ENCODE results near the gene SRP68. TPM values are rescaled to one million over a fixed set of nuclear protein-coding genes. Genes with fewer than 3 reads are reported as not detected.
A peak's percentile ranks its signal among the peaks of the same experiment; 100 is the strongest.
"Not testable (repeated sequence)": the region's sequence is repeated elsewhere in the genome, so short reads cannot be mapped to it uniquely, and the experiment has no call there.

Gene SRP68
- total RNA-seq, 1 donor from 2014 or later: 71.5 TPM

DNA sequence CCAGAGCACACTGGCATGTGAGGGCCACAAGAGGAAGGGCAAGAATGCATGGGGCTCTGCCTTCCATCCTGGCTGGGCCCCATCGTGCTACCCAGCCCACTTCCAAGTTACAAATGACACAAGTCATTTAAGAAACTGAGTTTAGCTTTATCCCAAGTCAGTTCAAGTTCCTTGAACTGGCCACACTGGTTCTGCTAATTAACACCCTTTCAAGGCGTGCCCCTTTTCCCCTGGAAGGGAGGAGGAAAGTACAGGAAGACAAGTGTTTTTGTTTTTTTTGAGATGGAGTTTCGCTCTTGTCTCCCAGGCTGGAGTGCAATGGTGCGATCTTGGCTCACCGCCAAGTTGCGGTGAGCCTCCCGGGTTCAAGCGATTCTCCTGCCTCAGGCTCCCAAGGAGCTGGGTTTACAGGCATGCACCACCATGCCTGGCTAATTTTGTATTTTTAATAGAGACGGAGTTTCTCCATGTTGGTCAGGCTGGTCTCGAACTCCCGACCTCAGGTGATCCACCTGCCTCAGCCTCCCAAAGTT, 27.8 kb downstream of the SRP68 start:
- ATAC-seq: peak; percentile 68

GRCh38 chr17:76042868-76043267, 29.4 kb downstream of the SRP68 start:
- ATAC-seq: not testable (repeated sequence)

DNA sequence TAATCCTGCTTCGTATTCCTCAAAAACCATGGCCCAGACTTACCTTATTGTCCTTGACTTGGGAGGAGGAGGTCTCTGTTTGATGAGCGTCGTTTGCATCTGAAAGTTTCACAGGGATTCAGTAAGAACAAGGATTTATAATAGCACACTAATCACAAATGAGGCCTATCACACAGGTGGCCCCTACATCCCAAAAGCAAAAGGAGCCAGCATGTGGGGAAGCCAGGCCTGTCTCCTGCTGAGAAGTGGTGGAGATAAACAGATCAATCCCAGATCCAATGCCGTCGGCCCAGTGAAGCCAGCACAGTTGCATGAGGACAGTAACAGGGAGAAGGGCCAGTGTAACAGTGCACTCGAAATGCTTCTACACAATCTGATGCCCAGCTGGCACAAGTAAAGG, 31.9 kb downstream of the SRP68 start:
- ATAC-seq: no peak

GRCh38 chr17:76039121-76039520, 33.2 kb downstream of the SRP68 start:
- no peak for ATAC-seq

- peak; percentile 29 for ATAC-seq
Measured at GRCh38 chr17:76038050-76038449, 34.3 kb downstream of the SRP68 start.

- no peak for ATAC-seq
Measured at GRCh38 chr17:76036497-76037261, 35.6 kb downstream of the SRP68 start.

GRCh38 chr17:76034428-76035350, 37.6 kb downstream of the SRP68 start:
- no peak for ATAC-seq

DNA sequence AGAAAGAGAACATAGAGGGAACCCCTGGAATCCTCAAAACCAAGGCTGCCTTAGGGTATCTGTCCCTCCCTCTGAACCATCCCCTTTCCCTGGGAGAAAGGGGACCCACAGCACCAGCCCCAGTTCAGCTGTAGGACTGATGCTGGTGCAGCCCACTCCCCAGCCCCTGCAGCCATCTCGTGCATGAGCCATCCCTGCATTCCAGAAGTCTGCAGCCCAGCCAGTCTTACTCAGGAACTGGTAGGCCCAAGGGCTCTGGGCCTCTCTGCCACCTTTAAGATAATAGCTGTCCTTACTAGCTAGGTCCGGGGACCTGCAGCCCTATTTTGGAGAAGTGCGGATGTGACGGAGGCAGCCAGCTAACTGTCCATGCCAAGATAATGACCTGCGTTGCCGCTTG, 39.2 kb downstream of the SRP68 start:
- no peak for ATAC-seq

DNA sequence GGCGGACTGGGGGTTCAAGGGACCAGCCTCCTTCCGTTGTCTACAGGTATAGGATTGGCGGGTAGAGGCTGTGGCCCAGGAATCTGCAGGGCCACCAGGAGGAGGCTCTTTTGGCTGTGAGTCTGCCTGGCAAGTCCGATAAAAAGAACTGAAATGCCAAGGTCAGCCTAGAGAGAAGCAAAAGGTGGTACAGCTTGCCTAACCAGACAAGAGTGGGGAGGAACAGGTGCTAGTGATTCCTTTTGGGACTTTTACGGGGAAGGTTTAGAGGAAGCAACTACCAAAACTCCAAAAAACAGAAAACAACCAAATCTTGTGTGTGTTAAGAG, 39.6 kb downstream of the SRP68 start:
- no peak for ATAC-seq

GRCh38 chr17:76032073-76032779, 40.1 kb downstream of the SRP68 start:
- ATAC-seq: no peak

GRCh38 chr17:76027159-76027839, 45.0 kb downstream of the SRP68 start, which contains the start of gene EVPL:
TSS of gene EVPL (minus strand) at chr17:76027306. CDS start at chr17:76027198, 108 bp downstream.
- ATAC-seq: peak; percentile 92

- ATAC-seq: peak; percentile 3
Measured at GRCh38 chr17:76026714-76027158, 45.6 kb downstream of the SRP68 start.

DNA sequence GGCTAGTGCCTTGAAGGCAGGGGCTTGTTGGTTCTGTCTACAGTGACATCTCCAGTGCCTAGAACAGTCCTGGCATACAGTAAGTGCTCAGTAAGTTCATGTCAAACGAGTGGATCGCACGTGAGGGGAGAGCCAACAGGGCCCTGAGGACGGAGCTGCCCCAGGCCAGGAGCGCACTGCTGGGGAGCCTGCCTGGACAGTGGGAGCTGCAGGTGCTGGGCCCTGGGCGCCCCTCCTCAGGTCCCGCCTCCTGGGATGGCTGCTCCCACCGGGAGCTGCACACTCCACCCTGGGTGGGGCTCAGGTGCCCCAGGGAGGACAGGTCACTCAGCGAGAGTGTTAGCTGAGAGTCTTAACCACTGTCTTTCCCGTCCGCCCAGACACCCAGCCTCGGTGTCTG, 47.0 kb downstream of the SRP68 start:
- peak; percentile 40 for ATAC-seq

GRCh38 chr17:76024353-76024752, 48.0 kb downstream of the SRP68 start:
- ATAC-seq: peak; percentile 34

- ATAC-seq: no peak
Measured at GRCh38 chr17:76023900-76024237, 48.4 kb downstream of the SRP68 start.

DNA sequence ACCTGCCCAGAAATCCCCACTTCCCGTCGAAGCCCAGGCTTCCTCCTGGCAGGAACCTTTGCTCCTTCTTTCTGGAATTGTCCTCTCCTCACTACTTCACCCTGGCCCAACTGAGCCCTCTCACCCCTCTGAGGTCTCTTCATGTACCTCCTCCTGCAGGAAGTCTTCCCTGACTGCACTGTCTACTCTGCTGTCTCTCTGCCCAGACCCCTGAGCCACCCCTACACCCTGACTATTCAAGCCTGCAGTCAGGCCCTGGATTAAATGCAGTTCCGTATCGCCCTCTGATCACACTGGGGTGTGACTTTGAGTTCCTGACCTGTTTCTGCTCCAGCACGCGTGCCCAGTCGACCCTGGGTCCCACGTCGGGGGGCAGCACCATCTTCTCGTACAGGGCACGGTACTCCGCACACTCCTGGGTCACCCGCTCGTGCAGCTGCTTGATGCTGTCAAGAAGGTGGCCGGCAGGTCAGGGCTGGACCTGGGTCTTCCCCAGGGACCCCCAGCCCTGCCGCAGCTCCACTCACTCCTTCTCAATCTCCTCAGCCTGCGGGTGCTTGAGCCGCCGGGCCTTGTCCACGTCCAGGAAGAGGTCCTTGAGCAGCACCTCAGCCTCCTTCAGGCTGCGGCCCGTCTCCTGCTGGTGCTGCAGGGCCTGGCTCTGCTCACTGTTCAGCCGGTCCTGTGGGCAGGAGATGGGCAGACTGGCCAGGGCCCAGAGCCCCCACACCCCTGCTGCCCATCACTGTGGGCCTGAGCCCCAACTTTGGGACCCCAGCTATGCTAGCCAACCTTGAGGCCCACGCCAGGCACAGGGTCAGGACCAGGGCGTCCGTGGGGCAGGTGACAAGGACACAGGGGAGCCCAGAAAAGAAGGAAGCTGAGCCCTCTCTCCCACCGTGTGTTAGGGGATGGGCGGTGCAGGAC, 49.1 kb downstream of the SRP68 start:
- no peak for ATAC-seq

GRCh38 chr17:76022285-76022684, 50.0 kb downstream of the SRP68 start:
- no peak for ATAC-seq

GRCh38 chr17:76019833-76020467, 52.4 kb downstream of the SRP68 start:
- ATAC-seq: no peak

DNA sequence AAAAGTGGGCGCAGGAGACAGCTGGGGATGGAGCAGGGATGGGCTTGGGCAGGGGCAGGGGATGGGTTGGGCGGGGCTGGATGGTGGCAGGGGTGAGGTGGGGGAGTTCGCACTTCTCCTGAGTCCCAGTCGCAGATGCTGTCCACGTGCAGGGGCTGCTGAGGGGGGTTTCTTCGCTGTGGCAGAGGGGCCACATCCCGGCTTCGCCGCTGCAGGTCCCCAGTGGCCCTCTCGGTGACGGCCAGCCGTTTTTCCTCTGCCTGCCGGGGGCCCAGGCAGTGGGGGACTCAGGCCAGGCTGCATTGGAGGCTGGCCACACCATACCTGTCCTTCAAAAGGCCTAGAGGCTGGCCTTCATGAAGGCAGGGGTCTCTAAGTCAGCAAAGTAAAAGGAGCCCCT, 53.5 kb downstream of the SRP68 start:
- ATAC-seq: no peak

GRCh38 chr17:76018340-76018680, 54.0 kb downstream of the SRP68 start:
- no peak for ATAC-seq

Data from esophagus mucosa (tissue), 1 donor.